ENCODE results near the gene TBC1D22A. TPM values are rescaled to one million over a fixed set of nuclear protein-coding genes. Genes with fewer than 3 reads are reported as not detected.

TBC1D22A gene
- total RNA-seq, 4 donors from 2014 or later: 16.2 to 22.2 (median 17.8) TPM

DNA sequence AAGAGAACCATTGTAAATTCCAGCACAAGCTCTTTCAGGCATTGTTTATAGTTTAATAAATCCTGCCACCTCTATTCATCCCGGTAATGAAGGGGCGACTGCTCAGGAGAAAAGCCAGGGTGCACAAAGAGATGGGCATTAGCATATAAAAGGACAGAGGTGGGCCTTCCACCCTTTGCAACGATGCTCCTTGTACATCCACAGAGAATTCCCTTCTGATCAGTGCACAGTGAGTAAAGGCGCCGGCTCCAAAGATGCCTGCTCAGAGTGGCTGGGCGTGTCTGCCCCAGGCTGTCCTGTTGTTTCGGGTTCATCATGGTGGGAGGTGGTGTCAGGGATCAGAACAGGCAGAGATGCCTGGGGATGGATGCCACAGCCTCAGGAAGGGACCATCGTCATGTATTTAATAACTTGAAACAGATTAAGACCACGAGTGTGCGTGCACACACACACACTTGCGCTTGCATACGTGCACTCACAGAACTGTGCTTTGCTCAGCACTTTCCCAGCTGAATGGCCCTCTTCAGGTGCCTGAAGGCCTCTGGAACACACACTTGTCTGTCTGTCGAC, 305.0 kb downstream of the TBC1D22A start:
- TF ChIP-seq EP300 (IDR thresholded peaks at IDR 0.05) (no peak), POLR2A (IDR thresholded peaks at IDR 0.05) (no peak), POLR2AphosphoS5 (IDR thresholded peaks at IDR 0.05) (no peak)
- TF ChIP-seq, protein P1, sequence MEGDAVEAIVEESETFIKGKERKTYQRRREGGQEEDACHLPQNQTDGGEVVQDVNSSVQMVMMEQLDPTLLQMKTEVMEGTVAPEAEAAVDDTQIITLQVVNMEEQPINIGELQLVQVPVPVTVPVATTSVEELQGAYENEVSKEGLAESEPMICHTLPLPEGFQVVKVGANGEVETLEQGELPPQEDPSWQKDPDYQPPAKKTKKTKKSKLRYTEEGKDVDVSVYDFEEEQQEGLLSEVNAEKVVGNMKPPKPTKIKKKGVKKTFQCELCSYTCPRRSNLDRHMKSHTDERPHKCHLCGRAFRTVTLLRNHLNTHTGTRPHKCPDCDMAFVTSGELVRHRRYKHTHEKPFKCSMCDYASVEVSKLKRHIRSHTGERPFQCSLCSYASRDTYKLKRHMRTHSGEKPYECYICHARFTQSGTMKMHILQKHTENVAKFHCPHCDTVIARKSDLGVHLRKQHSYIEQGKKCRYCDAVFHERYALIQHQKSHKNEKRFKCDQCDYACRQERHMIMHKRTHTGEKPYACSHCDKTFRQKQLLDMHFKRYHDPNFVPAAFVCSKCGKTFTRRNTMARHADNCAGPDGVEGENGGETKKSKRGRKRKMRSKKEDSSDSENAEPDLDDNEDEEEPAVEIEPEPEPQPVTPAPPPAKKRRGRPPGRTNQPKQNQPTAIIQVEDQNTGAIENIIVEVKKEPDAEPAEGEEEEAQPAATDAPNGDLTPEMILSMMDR (IDR thresholded peaks at IDR 0.05): no peak
- 77% methylated on average over 4 of the region's 13 CpGs; no CpG with 5 or more reads in 1 of the 2 donors for whole genome bisulfite sequencing, 2 donors (ENCODE audit: low coverage in 1 of 2)
- H3K9me3 ChIP-seq: no peaks in the 10 kb centered on the region
- H3K4me3 ChIP-seq: no peak overlapping the region
- H3K36me3 ChIP-seq: peaks cover 0 to 20% of the 10 kb centered on the region in 2 donors
- no peak overlapping the region for H3K27ac ChIP-seq
- H3K27me3 ChIP-seq: no peaks in the 10 kb centered on the region
- no peaks in the 10 kb centered on the region for H3K4me1 ChIP-seq
- ATAC-seq: no peak

DNA sequence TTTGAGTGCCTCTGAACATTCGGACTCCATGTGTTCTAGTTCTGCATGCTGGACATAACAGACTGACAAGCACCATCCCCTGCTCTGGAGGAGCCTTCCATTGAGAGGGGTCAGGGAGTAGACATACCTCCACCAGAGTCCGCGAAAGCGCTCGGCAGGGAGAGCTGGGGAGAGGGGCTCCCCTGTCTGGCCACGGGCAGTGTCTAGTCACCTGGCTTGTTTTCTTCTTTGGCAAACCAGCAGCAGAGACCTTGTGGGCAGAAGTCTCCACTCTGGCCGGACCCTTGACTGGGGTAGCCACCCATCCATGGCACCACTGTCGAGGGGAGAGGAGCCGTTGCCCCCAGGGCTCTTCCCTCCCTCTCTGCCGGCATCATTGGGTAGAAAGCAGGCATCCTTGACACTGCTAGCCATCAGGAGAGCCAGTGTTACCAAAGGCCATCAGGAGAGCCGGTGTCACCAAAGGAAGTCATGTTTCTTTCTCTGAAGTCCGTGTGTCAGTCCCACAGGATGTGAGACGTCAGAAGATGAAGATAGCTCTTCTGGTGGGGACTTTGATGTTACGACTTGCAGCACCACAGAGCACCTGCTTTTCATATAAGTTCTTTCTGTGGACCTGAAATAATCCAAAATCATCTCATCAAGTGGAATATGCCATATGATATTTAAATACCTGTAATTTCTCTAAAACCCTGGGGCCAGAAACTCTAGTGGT, 305.6 kb downstream of the TBC1D22A start:
- no peak overlapping the region for H3K27ac ChIP-seq
- no peaks in the 10 kb centered on the region for H3K27me3 ChIP-seq
- no peaks in the 10 kb centered on the region for H3K9me3 ChIP-seq
- no peak for ATAC-seq
- H3K4me3 ChIP-seq: no peak overlapping the region
- 89 to 97% methylated on average over 5 to 7 of the region's 14 CpGs for WGBS, 2 donors (ENCODE audit: low coverage in 1 of 2)
- TF ChIP-seq EP300 (IDR thresholded peaks at IDR 0.05) (no peak), POLR2AphosphoS5 (IDR thresholded peaks at IDR 0.05) (no peak), POLR2A (IDR thresholded peaks at IDR 0.05) (no peak)
- TF ChIP-seq, protein P1 (IDR thresholded peaks at IDR 0.05): no peak
- H3K4me1 ChIP-seq: no peaks in the 10 kb centered on the region
- peaks cover 0 to 13% of the 10 kb centered on the region in 2 donors for H3K36me3 ChIP-seq

DNA sequence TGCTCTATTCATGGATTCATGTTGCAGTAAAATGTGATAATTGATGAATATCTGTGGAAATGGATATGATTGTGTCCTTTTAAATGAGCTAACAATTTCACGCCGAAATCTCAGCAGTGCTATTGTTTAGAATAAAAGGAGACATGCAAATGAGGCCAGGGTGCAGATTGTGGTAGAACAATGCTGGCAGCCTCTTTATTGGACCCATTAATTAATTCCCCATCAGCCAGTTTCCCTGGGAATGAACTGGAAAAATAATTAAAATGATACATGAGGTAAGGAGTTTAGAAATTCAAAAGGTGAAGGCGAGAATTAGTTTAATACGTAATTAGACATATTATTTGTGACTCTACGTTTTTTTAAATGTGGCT, 306.2 kb downstream of the TBC1D22A start:
- Histone ChIP-seq H3K4me3 (no peak overlapping the region), H3K27me3 (no peaks in the 10 kb centered on the region), H3K36me3 (peaks cover 0 to 8% of the 10 kb centered on the region in 2 donors), H3K4me1 (no peaks in the 10 kb centered on the region), H3K9me3 (no peaks in the 10 kb centered on the region), H3K27ac (no peak overlapping the region)
- ATAC-seq: no peak
- WGBS, 2 donors (ENCODE audit: low coverage in 1 of 2): 84 to 87% methylated on average over 5 of the region's 5 CpGs
- TF ChIP-seq POLR2A (IDR thresholded peaks at IDR 0.05): no peak
- no peak for TF ChIP-seq POLR2AphosphoS5 (IDR thresholded peaks at IDR 0.05)
- TF ChIP-seq EP300 (IDR thresholded peaks at IDR 0.05): no peak
- TF ChIP-seq, protein P1 (IDR thresholded peaks at IDR 0.05): no peak

DNA sequence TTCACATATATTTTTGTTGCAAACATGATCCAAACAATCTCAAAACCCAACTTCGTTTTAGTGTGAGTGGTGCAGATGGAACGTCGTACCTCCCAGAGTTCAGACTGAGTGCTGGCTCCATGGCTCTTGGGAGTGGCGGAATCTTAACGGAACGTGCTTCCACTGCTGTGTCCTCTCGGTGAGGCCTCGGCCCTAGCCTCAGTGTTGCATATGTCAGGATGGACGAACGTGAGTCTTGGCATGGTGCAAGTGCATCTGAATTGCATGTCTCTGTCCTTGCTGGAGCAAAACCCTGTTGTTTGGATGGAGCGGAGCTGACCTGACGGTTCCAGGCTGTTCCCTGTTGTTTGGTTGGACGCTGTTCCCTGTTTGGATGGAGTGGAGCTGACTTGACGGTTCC, 306.8 kb downstream of the TBC1D22A start:
- Histone ChIP-seq H3K27ac (no peak overlapping the region), H3K9me3 (peaks cover 0 to 6% (median 0%) of the 10 kb centered on the region in 3 donors), H3K4me3 (no peak overlapping the region), H3K27me3 (no peaks in the 10 kb centered on the region), H3K4me1 (no peaks in the 10 kb centered on the region), H3K36me3 (peaks cover 0 to 8% of the 10 kb centered on the region in 2 donors)
- TF ChIP-seq, protein P1 (IDR thresholded peaks at IDR 0.05): no peak
- TF ChIP-seq POLR2A (IDR thresholded peaks at IDR 0.05): no peak
- no peak for TF ChIP-seq EP300 (IDR thresholded peaks at IDR 0.05)
- TF ChIP-seq POLR2AphosphoS5 (IDR thresholded peaks at IDR 0.05): no peak
- 42 to 93% methylated on average over 3 to 7 of the region's 14 CpGs for WGBS, 2 donors (ENCODE audit: low coverage in 1 of 2)
- no peak for ATAC-seq

All from gastroesophageal sphincter (tissue), 4 donors.